T-cell (primary cell): ENCODE results near the gene PIP4K2A. TPM values are rescaled to one million over a fixed set of nuclear protein-coding genes. Genes with fewer than 3 reads are reported as not detected.

Experiments
- ATAC-seq, 4 experiments: fragments of 200-7000 bp in 3 of 4; fragments of 150-1000 bp in 1 of 4; cut with Tn5 transposase; replicated peaks in 1 of 4; 1 replicate in 3 of 4; 2 replicates in 1 of 4; pipeline ENCODE4 v1.10.0; 2021; ENCODE audit warnings: moderate library complexity in 3 of 4, mild to moderate bottlenecking in 2 of 4, moderate number of reproducible peaks in 1 of 4
- CTCF ChIA-PET, 2 donors: fragments of 300-600 bp; sonication (Branson Sonifier 250); formaldehyde crosslinking; loops; one replicate each; lab custom pipeline; 2022; ENCODE audit warnings: antibody characterized with exemption in 2 of 2; lab: Charles Lee
- POLR2A ChIA-PET, 2 donors: fragments of 300-600 bp; sonication (Branson Sonifier 250); formaldehyde crosslinking; loops; one replicate each; lab custom pipeline; 2022; ENCODE audit warnings: antibody characterized with exemption in 2 of 2; lab: Charles Lee
- DNase-seq, 35 experiments: peaks; one replicate each; pipeline versions ENCODE4 v3.0.0 to v3.0.0-alpha.2; 2013 to 2023
- H3K27ac ChIP-seq: one replicate; pipeline ENCODE4 v1.5.1; 2013; ENCODE audit warnings: low read length
- H3K27me3 ChIP-seq, 2 experiments: replicated peaks in 1 of 2; 1 replicate in 1 of 2; 2 replicates in 1 of 2; pipeline versions ENCODE4 v1.6.1 to v1.7.0; 2013; ENCODE audit warnings: low read length in 1 of 2, mixed read lengths in 1 of 2; ENCODE audit not compliant: control insufficient read depth in 2 of 2, insufficient read depth in 2 of 2; ENCODE audit errors: extremely low read depth in 1 of 2
- H3K36me3 ChIP-seq, 2 donors: 1 replicate in 1 of 2; 2 replicates in 1 of 2; pipeline versions ENCODE4 v1.6.1 to v1.7.0; 2013; ENCODE audit warnings: low read length in 1 of 2; ENCODE audit not compliant: control insufficient read depth in 2 of 2, insufficient read depth in 1 of 2; ENCODE audit errors: extremely low read depth in 1 of 2
- H3K4me1 ChIP-seq, 2 experiments: 1 replicate in 1 of 2; 2 replicates in 1 of 2; pipeline versions ENCODE4 v1.6.1 to v1.7.0; 2013; ENCODE audit warnings: low read length in 2 of 2, mixed read lengths in 1 of 2; ENCODE audit not compliant: insufficient read depth in 2 of 2, control insufficient read depth in 1 of 2; ENCODE audit errors: extremely low read depth in 1 of 2
- H3K4me3 ChIP-seq, 2 donors: 1 replicate in 1 of 2; 2 replicates in 1 of 2; pipeline versions ENCODE4 v1.5.1 to v1.7.0; 2013; ENCODE audit warnings: mild to moderate bottlenecking in 2 of 2, low read length in 1 of 2, moderate library complexity in 1 of 2; ENCODE audit not compliant: control insufficient read depth in 1 of 2; ENCODE audit errors: extremely low read depth in 1 of 2
- H3K9me3 ChIP-seq: 2 replicates; pipeline ENCODE4 v1.7.0; 2013
- H3K27ac Mint-ChIP-seq, 2 donors: one replicate each; pipeline ENCODE4 v1.8.0; 2020 to 2021; ENCODE audit warnings: mild to moderate bottlenecking in 2 of 2, mixed read lengths in 2 of 2
- H3K27me3 Mint-ChIP-seq, 2 donors: one replicate each; pipeline ENCODE4 v1.8.0; 2021 to 2022; ENCODE audit warnings: mixed read lengths in 2 of 2
- H3K36me3 Mint-ChIP-seq: one replicate; pipeline ENCODE4 v1.8.0; 2021; ENCODE audit warnings: mixed read lengths
- H3K4me1 Mint-ChIP-seq, 3 donors: one replicate each; pipeline ENCODE4 v1.8.0; 2020 to 2022; ENCODE audit warnings: mixed read lengths in 3 of 3, mild to moderate bottlenecking in 1 of 3
- H3K4me3 Mint-ChIP-seq, 3 donors: one replicate each; pipeline ENCODE4 v1.8.0; 2020 to 2022; ENCODE audit warnings: mild to moderate bottlenecking in 3 of 3, mixed read lengths in 3 of 3, moderate library complexity in 3 of 3
- H3K9me3 Mint-ChIP-seq, 3 donors: one replicate each; pipeline ENCODE4 v1.8.0; 2020 to 2022; ENCODE audit warnings: mixed read lengths in 3 of 3
- WGBS: methylation state at CpG from one replicate; pipeline ENCODE4 v1.1.5; 2013; ENCODE audit warnings: missing lambda C conversion rate; ENCODE audit not compliant: insufficient coverage; 5-methylcytosine and 5-hydroxymethylcytosine counted together
- total RNA-seq, 35 experiments: library from RNA in 6 of 35; stranded (reverse) in 6 of 35; fragments of 120-200 nt in 1 of 35; gene quantifications; one replicate each; pipeline versions ENCODE4 v1.2.1 to v1.2.4 and lab custom pipeline; 2013 to 2026

The PIP4K2A gene
- total RNA-seq, 5 donors from 2014 or later (not counting 1 experiment from before 2014, with no cell fraction given) = 129 to 238 (median 160) TPM

- peak overlapping the region; percentile 96 to 98 for H3K27ac Mint-ChIP-seq
- no peaks in the 10 kb centered on the region for H3K9me3 Mint-ChIP-seq
- H3K4me3 ChIP-seq = no peak overlapping the region
- H3K36me3 Mint-ChIP-seq = peaks cover 4% of the 10 kb centered on the region
- 48% methylated on average over 2 of the region's 2 CpGs for WGBS
- peaks cover 55 to 76% of the 10 kb centered on the region in 2 experiments for H3K4me1 ChIP-seq
- peak overlapping the region; percentile 94 for H3K27ac ChIP-seq
- H3K36me3 ChIP-seq = peaks cover 0 to under 1% of the 10 kb centered on the region in 2 donors
- no peak for ATAC-seq
- no peaks in the 10 kb centered on the region for H3K27me3 Mint-ChIP-seq
- POLR2A ChIA-PET = interaction anchor here (0.6 to 0.8 kb wide), 5 partner anchors 11 to 53 kb away, joined by 3 to 8 read pairs (median 4); no protein-coding TSS in a partner anchor
- DNase-seq = no peak
- CTCF ChIA-PET = interaction anchor here (0.5 to 1.3 kb wide), 10 partner anchors 11 to 52 kb away, joined by 3 to 8 read pairs (median 5); no protein-coding TSS in a partner anchor
- H3K27me3 ChIP-seq = no peaks in the 10 kb centered on the region
- H3K4me3 Mint-ChIP-seq = peak overlapping the region; percentile 24 to 45 (median 29)
- H3K4me1 Mint-ChIP-seq = peaks cover 96 to 97% (median 97%) of the 10 kb centered on the region in 3 donors
- no peaks in the 10 kb centered on the region for H3K9me3 ChIP-seq
Measured at GRCh38 chr10:22626784-22627183, 87.6 kb downstream of the PIP4K2A start.

DNA sequence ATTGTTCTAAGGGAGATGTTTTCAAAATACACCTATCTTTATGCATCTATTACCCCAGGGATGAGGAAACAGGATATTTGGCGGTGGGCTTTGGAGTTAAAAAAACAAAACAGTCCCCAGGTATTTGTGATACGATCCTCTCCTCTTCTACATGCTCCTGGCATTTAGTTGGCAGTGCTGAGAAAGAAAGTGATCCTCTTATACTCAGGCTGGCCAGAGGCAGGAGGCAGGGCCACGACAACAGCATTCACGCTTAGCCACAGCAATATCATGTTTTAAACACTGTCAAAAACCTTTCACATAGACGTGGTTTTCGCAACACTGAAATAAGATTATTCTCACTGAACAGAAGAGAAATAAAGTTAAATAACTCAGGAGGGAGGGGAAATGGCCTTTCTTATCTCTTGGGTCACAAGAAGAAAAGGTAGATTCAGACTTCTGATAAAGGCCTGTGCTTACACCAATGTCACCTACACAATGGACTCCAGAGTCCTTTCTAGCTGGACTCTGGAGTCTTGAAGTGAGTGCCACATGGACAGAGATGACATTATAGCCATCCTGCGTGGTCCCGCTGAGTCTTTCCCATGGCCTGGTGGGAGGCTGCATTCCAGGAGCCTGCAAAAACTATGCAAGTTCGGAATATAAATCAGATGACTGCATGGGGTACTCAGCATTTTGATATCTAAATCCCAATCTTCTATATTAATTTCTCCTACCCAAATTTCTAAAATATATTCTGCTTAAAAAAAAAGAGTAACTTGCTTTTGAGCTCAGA is 88.7 kb downstream of the PIP4K2A start:
- Mint-ChIP-seq H3K4me1 (peaks cover 96 to 97% (median 97%) of the 10 kb centered on the region in 3 donors), H3K36me3 (peaks cover 6% of the 10 kb centered on the region), H3K4me3 (peak overlapping the region; percentile 11 to 48 (median 37)), H3K9me3 (no peaks in the 10 kb centered on the region), H3K27ac (peak overlapping the region; percentile 96 to 98), H3K27me3 (no peaks in the 10 kb centered on the region)
- ChIA-PET POLR2A (interaction anchor here (0.6 to 0.9 kb wide), 6 partner anchors 9 to 58 kb away, joined by 3 to 8 read pairs (median 4); no protein-coding TSS in a partner anchor), CTCF (interaction anchor here in 1 of 2 donors (0.6 to 1.3 kb wide), 9 partner anchors 9 to 82 kb away, joined by 3 to 8 read pairs (median 3); no protein-coding TSS in a partner anchor)
- no peaks in the 10 kb centered on the region for H3K27me3 ChIP-seq
- peaks cover 55 to 72% of the 10 kb centered on the region in 2 experiments for H3K4me1 ChIP-seq
- ATAC-seq (no peak), DNase-seq (no peak)
- H3K36me3 ChIP-seq = peaks cover 0 to 4% of the 10 kb centered on the region in 2 donors
- H3K27ac ChIP-seq = peak overlapping the region; percentile 94
- H3K4me3 ChIP-seq = no peak overlapping the region
- WGBS = no CpG with 5 or more reads among the region's 9 CpGs
- H3K9me3 ChIP-seq = no peaks in the 10 kb centered on the region

GRCh38 chr10:22624287-22624738 is 90.1 kb downstream of the PIP4K2A start:
- peak overlapping the region; percentile 96 to 98 for H3K27ac Mint-ChIP-seq
- WGBS = no CpG with 5 or more reads among the region's 3 CpGs
- no peaks in the 10 kb centered on the region for H3K27me3 ChIP-seq
- ATAC-seq (peak; percentile 60 to 83 (median 70)), DNase-seq (no peak)
- peaks cover 0 to 4% of the 10 kb centered on the region in 2 donors for H3K36me3 ChIP-seq
- ChIA-PET CTCF (interaction anchor here in 1 of 2 donors (0.6 to 1.9 kb wide), 10 partner anchors 8 to 754 kb away, joined by 3 to 9 read pairs (median 3); no protein-coding TSS in a partner anchor), POLR2A (interaction anchor here (0.6 to 1.3 kb wide), 8 partner anchors 7 to 191 kb away, joined by 3 to 6 read pairs (median 3); no protein-coding TSS in a partner anchor)
- no peaks in the 10 kb centered on the region for H3K27me3 Mint-ChIP-seq
- peak overlapping the region; percentile 94 for H3K27ac ChIP-seq
- peaks cover 6% of the 10 kb centered on the region for H3K36me3 Mint-ChIP-seq
- H3K9me3 ChIP-seq = no peaks in the 10 kb centered on the region
- H3K4me1 ChIP-seq = peaks cover 58 to 59% of the 10 kb centered on the region in 2 experiments
- no peak overlapping the region for H3K4me3 ChIP-seq
- H3K9me3 Mint-ChIP-seq = no peaks in the 10 kb centered on the region
- H3K4me1 Mint-ChIP-seq = peaks cover 95 to 96% (median 96%) of the 10 kb centered on the region in 3 donors
- H3K4me3 Mint-ChIP-seq = peak overlapping the region; percentile 10 to 48 (median 28)

- Histone ChIP-seq H3K4me3 (no peak overlapping the region), H3K9me3 (no peaks in the 10 kb centered on the region), H3K27ac (peak overlapping the region; percentile 94), H3K4me1 (peaks cover 56 to 57% of the 10 kb centered on the region in 2 experiments), H3K36me3 (peaks cover 0 to 4% of the 10 kb centered on the region in 2 donors), H3K27me3 (no peaks in the 10 kb centered on the region)
- no peaks in the 10 kb centered on the region for H3K9me3 Mint-ChIP-seq
- ChIA-PET CTCF (interaction anchor here (0.6 to 1.9 kb wide), 10 partner anchors 9 to 753 kb away, joined by 3 to 9 read pairs (median 3); no protein-coding TSS in a partner anchor), POLR2A (interaction anchor here (0.6 to 1.3 kb wide), 11 partner anchors 8 to 190 kb away, joined by 3 to 6 read pairs (median 3); no protein-coding TSS in a partner anchor)
- H3K4me1 Mint-ChIP-seq = peaks cover 94 to 96% (median 95%) of the 10 kb centered on the region in 3 donors
- WGBS = 46% methylated on average over 3 of the region's 4 CpGs
- H3K27ac Mint-ChIP-seq = peak overlapping the region; percentile 96 to 98
- H3K4me3 Mint-ChIP-seq = peak overlapping the region in 2 of 3 donors; percentile 10 to 48
- H3K36me3 Mint-ChIP-seq = peaks cover 6% of the 10 kb centered on the region
- no peaks in the 10 kb centered on the region for H3K27me3 Mint-ChIP-seq
- DNase-seq = no peak
- ATAC-seq = peak in 1 of 4 experiments; percentile 4
Measured at GRCh38 chr10:22623633-22624253, 90.6 kb downstream of the PIP4K2A start.

DNA sequence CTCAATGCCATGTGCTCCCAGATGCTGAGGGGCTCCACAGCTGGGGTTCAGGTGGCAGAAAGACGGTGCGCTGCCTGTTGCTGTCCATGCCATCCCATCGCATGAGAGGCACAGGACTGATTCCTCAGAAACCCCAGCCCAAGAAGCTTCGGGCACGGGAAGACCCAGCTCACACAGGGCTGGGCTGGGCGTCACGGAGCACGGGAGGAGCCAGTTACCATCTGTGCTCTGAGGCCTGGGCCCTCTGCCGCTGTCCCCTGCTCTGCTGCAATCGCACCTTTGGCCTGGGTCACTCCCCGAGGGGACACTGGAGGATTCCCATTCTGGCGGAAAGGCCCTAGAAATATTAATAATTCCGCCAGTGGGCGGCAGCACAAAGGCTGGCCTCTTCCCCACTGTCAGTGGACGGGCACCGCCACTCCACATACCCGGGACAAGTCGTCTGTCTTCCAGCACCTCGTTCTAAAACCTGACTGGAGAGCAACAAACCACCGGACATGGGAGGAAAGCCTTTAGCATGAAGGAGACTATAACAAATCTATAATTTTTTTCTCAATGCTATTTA is 92.1 kb downstream of the PIP4K2A start:
- H3K4me3 ChIP-seq = no peak overlapping the region
- ChIA-PET POLR2A (interaction anchor here in 1 of 2 donors (1.3 kb wide), 1 partner anchor 11 kb away, joined by 3 read pairs; no protein-coding TSS in a partner anchor), CTCF (interaction anchor here in 1 of 2 donors (0.9 to 1.9 kb wide), 2 partner anchors 21 to 107 kb away, joined by 3 to 5 read pairs; no protein-coding TSS in a partner anchor)
- no peaks in the 10 kb centered on the region for H3K27me3 ChIP-seq
- peak overlapping the region; percentile 96 to 98 for H3K27ac Mint-ChIP-seq
- DNase-seq (no peak), ATAC-seq (no peak)
- H3K27me3 Mint-ChIP-seq = no peaks in the 10 kb centered on the region
- 89% methylated on average over 17 of the region's 20 CpGs for WGBS
- peaks cover 6% of the 10 kb centered on the region for H3K36me3 Mint-ChIP-seq
- peaks cover 95 to 96% (median 96%) of the 10 kb centered on the region in 3 donors for H3K4me1 Mint-ChIP-seq
- H3K4me3 Mint-ChIP-seq = peak overlapping the region in 1 of 3 donors; percentile 64
- H3K9me3 Mint-ChIP-seq = no peaks in the 10 kb centered on the region
- H3K36me3 ChIP-seq = peaks cover 0 to 4% of the 10 kb centered on the region in 2 donors
- H3K9me3 ChIP-seq = no peaks in the 10 kb centered on the region
- peak overlapping the region; percentile 43 for H3K27ac ChIP-seq
- H3K4me1 ChIP-seq = peaks cover 57 to 63% of the 10 kb centered on the region in 2 experiments
